HG03045 (cell line): ENCODE results near the gene TMEM258.
A peak's percentile ranks its signal among the peaks of the same experiment; 100 is the strongest.

ENCODE experiments used
- ATAC-seq: cut with Tn5 transposase; IDR thresholded peaks from one replicate; pipeline ENCODE4 v1.9.1; 2021; ENCODE audit warnings: mild to moderate bottlenecking, moderate library complexity; ENCODE audit not compliant: unreplicated experiment

The TMEM258 gene

DNA sequence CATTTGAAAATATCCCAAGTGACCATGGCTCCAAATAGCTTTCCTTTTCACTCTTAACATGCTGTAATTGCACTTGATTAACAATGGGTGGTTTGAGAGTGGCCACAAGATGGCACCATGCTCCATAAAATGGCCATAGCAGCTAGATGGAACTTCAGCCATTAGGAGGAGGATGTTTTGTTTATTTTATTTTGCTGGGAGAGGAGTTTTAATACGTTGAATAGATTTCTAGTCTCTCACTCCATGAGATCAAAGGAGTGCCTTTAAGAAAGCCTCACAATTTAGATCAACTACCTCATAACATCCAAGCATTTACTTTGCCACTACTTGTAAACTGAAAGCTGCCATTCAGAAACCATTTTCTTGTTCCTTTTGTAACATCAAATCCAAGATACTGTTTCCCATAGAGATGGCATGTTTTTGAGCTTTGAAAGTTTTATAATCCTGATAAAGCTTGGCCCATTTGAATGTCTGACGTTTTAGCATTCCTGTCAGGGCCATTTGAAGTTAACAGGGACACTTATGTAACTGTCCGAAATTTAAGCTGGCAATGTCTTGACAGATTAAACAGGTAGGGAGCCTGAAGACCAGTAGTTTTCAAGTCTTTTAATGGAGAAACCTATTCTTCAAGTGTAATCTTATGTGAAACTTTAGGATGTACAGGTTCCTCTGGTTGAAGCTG lies 5.0 kb upstream of the TMEM258 start:
- no peak for ATAC-seq

GRCh38 chr11:61795876-61796526 lies 3.6 kb upstream of the TMEM258 start:
- no peak for ATAC-seq

- ATAC-seq, result no peak
Observed at GRCh38 chr11:61795459-61795858, 3.1 kb upstream of the TMEM258 start.

GRCh38 chr11:61794579-61794978 lies 2.2 kb upstream of the TMEM258 start:
- no peak for ATAC-seq

GRCh38 chr11:61793829-61794204 lies 1.4 kb upstream of the TMEM258 start:
- ATAC-seq, result no peak

DNA sequence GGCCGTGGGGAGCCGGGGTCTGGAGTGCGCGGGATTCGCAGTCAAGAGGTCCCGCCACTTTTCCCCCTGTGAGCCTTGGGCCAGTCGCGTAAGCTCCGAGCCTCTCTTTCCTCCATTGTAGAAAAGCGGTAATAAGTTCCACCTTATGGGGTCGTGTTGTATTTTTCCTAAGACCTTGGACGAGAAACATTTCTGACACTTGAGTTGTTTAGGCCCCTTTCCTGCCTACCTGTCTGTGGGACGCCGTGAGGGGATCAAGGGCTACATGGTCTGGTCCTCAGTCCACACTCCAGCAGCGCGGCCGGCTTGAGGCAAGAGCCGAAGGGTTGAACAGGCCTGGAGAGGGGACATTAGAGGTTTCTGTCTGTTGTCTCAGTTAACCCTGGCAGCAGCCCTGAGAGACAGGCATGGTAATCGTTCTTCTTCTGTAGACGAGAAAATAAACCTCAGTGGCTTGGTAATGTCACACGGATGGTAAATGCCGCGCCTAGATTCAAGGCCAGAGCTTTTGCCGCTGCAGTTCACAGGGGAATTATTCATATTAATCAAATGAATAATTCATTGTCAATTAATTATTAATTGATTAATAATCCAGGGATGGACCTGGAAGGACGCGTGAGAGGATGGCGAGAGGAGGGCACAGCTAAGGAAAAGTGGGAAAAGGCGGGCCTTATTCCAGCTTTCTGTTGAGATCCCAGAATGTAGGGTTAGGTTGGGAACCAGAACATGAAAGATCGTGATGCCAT lies 857 bp upstream of the TMEM258 start:
- no peak for ATAC-seq

DNA sequence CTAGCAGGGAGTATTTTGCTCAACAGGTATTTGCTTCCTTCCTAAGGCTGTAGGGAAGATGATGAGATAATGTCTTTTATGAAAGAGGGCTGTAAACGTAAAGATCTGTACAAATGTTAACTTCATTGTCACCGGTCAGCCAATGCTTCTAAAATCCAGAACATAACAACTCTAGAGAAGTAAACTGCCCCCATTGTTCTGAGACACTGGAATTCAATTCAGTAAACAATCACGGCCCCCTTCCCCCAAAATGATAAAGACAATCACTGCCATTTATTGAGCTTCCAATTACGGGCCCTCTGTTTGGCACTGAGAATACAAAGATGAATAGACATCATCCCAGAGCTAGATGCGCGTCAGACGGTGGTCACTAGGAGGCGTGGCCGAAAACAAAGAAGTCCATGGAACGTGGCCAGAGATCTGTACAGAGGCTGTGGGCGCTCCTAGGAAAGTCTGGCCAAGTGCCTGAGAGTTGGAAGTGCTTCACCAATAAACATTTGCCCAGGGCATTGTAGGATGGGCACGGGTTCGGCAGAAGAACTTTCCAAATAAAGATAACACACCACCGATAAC lies 576 bp downstream of the TMEM258 start:
- peak; percentile 17 for ATAC-seq

- ATAC-seq, result no peak
Observed at GRCh38 chr11:61787928-61788491, 4.4 kb downstream of the TMEM258 start.

DNA sequence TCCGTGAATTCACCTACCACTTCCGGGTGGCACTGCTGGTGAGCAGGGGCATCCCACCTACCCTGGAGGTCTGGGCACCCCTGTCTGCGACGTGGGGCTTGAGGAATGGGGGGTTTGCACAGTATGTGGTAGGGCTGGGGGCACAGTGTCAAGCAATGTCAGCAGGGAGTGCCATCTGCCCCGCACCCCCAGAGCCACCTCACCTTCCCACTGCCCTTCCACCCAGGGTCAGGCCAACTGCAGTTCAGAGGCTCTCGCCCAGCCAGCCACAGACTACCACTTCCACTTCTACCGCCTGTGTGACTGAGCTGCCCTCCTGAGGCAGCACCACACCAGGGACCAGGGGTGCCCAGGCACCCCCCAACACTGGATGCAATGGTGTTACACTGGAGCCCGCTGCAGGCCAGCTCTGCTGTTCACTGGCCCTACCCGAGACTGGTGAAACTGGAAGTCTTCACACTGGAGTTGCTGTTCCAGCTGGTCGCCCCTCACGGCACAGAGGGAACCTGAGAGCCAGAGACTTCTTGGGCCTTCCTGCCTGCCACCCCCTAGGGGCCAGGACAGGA lies 6.5 kb downstream of the TMEM258 start:
- ATAC-seq, result no peak

GRCh38 chr11:61784506-61784805 lies 7.9 kb downstream of the TMEM258 start:
- no peak for ATAC-seq

DNA sequence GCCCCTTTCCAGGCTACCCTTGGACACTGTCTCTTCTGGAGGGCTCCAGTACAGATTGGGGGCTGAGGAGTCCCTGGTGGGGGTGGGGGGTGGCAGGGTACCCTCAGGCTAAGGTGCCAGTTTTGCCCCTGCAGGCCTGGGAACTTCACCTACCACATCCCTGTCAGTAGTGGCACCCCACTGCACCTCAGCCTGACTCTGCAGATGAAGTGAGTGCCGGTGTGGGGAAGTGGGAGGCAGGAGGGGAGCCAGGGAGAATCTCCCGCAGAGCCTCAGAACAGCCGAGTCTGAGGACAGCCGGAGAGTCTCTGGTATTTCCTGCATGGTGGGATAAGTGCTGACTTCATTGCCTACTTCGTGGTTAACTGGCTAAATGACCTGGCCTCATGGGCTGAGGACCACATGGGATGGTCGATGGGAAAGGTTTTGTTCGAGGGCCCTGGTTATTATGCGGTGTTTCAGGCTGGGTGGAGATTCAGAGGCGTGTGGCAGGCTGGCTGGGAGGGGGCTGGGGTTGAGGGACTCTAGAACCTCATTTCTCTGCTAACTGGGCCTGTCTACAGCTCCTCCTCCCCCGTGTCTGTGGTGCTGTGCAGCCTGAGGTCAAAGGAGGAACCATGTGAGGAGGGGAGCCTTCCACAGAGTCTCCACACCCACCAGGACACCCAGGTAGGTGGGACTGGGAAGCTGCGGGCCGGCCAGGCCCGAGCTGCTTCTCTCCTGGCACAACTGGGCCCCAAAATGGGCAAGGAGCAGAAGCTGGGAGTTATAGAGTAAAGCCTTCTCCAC lies 8.5 kb downstream of the TMEM258 start:
- no peak for ATAC-seq

GRCh38 chr11:61782841-61783240 lies 9.6 kb downstream of the TMEM258 start:
- ATAC-seq, result no peak

DNA sequence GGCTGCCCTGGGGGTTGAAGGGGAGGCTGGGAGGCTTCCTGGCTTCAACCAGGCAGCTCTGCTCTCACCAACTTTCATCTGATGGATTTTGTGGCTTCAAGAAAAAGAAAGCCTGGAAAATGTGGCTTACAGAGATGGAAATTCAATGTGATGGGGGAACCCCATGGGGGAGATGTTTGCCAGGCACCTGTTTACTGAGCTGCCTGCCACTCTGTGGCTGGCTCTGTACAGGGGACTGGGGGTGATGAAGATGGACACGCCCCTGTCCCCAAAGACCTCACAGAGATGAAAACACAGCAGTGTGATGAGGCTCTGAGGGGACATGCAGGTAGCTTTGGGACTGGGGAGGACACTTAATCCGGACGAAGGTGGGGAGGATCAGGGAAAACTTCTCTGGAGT lies 10.1 kb downstream of the TMEM258 start:
- ATAC-seq, result no peak

DNA sequence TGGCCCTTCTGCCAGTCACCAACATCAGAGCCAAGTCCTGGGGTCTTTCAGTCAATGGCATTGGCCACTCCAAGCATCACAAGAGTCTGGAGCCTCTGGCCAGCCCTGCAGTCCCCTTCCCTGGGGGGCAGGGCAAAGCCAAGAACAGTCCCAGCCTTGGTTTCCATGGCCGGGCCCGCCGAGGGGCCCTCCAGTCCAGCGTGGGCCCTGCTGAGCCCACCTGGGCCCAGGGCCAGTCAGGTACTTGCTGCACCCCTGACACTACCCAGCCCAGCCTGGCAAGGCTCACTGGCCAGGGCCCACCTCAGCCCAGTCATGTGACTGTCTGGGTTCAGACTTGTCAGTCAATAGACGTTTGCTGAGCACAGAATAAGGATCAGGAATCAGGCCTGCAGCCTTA lies 10.8 kb downstream of the TMEM258 start:
- ATAC-seq, result no peak

- no peak for ATAC-seq
Observed at GRCh38 chr11:61780581-61781162, 11.7 kb downstream of the TMEM258 start.

DNA sequence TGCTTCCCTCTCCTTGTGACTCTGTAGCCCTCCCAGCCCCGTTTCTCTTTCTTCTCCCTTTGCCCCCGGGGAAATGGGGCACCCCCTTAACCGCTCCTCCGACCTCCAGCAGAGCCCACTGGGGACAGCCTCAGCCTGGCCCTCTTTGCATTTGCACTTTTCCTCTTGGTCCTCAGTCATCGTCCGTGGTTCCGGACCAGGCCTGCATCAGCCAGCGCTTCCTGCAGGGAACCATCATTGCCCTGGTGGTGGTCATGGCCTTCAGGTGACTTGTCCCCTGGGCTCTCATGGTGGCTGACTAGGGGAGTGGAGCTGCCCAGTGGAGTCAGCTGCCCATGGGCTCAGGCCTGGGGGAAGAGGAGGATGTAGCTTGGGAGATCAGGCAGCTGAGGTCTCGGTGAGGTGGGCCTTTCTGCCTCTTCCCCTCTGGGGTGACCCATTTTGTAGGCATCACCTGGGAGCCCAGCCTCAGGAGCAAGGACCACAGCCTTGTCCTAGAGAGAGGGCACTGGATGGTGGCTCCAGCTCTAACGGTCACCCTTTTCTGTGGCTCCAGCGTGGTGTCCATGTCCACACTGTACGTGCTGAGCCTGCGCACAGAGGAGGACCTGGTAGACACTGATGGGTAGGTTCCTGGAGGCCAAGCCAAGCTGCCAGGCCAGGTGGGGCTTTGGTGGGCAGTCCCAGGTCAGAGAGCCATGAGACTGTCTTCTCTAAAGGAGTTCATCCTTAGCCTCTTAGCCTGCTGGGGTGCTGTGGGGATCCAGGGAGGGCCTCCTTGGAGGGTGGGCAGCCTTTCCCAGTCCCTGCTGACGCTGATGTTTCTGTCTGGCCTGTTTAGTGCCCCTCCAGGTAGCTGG lies 12.5 kb downstream of the TMEM258 start:
- ATAC-seq, result no peak

DNA sequence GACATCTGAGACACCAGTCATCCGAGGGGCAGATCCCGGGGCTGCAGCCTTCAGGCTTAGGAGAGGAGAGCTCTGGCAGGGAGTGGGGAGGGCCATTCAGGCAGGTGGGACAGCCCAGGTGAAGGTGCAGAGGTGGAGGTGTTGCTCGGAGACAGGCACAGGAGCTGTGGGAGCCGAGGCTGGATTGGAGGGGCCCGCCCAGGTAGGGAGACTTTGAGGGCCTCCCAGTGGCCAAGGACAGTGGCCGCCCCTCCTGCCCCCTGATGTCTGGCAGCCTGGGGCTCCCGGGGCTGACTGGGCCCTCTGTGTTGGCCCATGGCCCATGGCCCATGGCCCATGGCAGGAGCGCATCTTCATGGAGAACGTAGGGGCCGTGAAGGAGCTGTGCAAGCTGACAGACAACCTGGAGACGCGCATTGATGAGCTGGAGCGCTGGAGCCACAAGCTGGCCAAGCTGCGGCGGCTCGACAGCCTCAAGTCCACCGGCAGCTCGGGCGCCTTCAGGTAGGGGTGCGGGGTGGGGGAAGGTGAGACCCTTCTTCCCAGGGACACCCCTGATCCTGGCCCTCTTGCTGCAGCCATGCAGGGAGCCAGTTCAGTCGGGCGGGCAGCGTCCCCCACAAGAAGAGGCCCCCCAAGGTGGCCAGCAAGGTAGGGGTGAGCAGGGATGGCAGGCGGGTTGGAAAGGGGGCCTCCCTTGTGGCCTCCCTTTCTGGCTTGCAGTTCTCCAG lies 13.3 kb downstream of the TMEM258 start:
- ATAC-seq, result no peak

DNA sequence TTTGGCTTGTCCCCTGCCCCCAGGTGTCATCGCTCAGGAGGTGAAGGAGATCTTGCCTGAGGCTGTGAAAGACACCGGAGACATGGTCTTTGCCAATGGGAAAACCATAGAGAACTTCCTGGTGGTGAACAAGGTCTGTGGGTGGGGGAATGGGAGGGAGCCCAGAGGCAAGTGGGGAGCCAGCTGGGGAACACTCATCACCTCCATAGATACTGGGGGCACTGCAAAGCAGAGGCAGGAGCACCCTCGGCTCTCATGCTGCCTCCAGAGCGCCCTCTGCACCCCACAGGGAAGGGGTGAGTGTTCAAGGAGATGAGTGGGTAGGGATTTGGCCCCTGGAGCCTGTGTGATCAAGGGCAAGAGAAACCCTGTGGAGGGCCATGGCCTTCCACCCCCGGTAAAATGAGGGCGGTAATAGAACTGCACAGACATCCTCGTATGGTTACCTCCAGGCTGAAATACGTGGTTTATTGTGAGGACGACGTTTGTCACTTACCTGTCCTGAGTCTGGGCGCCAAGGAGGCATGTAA lies 14.0 kb downstream of the TMEM258 start:
- no peak for ATAC-seq
